GM19035 (cell line): ENCODE results near the gene ZNF212.

Experiments
- ATAC-seq: cut with Tn5 transposase; IDR thresholded peaks from one replicate; pipeline ENCODE4 v1.9.1; 2021; ENCODE audit not compliant: unreplicated experiment

ZNF212 gene

DNA sequence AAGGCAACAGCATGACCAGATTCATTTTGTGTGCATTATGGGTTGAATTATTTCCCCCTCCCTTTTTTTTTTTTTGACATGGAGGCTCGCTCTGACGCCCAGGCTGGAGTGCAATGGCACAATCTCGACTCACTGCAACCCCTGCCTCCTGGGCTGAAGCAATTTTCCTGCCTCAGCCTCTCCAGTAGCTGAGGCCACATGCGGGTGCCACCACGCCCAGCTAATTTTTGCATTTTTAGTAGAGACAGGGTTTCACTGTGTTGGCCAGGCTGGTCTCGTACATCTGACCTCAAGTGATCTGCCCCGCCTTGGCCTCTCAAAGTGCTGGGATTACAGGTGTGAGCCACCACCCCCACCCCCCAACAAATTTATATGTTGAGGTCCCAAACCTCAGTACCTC is 64.6 kb downstream of the ZNF212 start:
- ATAC-seq, result no peak
